GM23338 (cell line): ENCODE data around the gene MAST4. TPM values are rescaled to one million over a fixed set of nuclear protein-coding genes. Genes with fewer than 3 reads are reported as not detected.

Experiments
- ATAC-seq: fragments of 200-7000 bp; cut with Tn5 transposase; 3 replicates; pipeline ENCODE4 v1.9.1; 2020
- DNase-seq: peaks from one replicate; pipeline ENCODE4 v3.0.0-alpha.2; 2015; ENCODE audit warnings: low spot score
- H2AFZ ChIP-seq: fragments of 200-600 bp; sonication (generic); 2 replicates; pipeline ENCODE4 v1.8.0; 2016; ENCODE audit warnings: antibody characterized with exemption, mild to moderate bottlenecking, moderate library complexity
- H3F3A ChIP-seq: fragments of 200-600 bp; sonication (generic); replicated peaks from 2 replicates; pipeline ENCODE4 v1.8.0; 2017; ENCODE audit warnings: antibody characterized with exemption, mixed run types, low read depth
- H3K27ac ChIP-seq: fragments of 200-600 bp; sonication (generic); 2 replicates; pipeline ENCODE4 v1.6.1; 2016; ENCODE audit warnings: low read depth
- H3K27me3 ChIP-seq: fragments of 200-600 bp; sonication (generic); 2 replicates; pipeline ENCODE4 v1.8.0; 2016; ENCODE audit warnings: mild to moderate bottlenecking, mixed run types, moderate library complexity; ENCODE audit not compliant: insufficient read depth
- H3K36me3 ChIP-seq: fragments of 200-600 bp; sonication (generic); 2 replicates; pipeline ENCODE4 v1.8.0; 2016; ENCODE audit warnings: mild to moderate bottlenecking; ENCODE audit not compliant: insufficient read depth
- H3K4me1 ChIP-seq: fragments of 200-600 bp; sonication (generic); 2 replicates; pipeline ENCODE4 v1.8.0; 2016; ENCODE audit warnings: mild to moderate bottlenecking, moderate library complexity; ENCODE audit not compliant: insufficient read depth
- H3K4me2 ChIP-seq: fragments of 200-600 bp; sonication (generic); 2 replicates; pipeline ENCODE4 v1.7.1; 2017; ENCODE audit warnings: mixed run types
- H3K4me3 ChIP-seq: fragments of 200-600 bp; sonication (generic); 2 replicates; pipeline ENCODE4 v1.6.1; 2016; ENCODE audit warnings: mixed run types
- H3K79me2 ChIP-seq: fragments of 200-600 bp; sonication (generic); replicated peaks from 2 replicates; pipeline ENCODE4 v1.8.0; 2017; ENCODE audit warnings: mild to moderate bottlenecking; ENCODE audit not compliant: insufficient read depth
- H3K9me2 ChIP-seq: fragments of 200-600 bp; sonication (generic); 2 replicates; pipeline ENCODE4 v1.8.0; 2017; ENCODE audit not compliant: insufficient read depth
- H4K20me1 ChIP-seq: fragments of 200-600 bp; sonication (generic); replicated peaks from 2 replicates; pipeline ENCODE4 v1.8.0; 2017; ENCODE audit warnings: mild to moderate bottlenecking; ENCODE audit not compliant: insufficient read depth
- H3K27ac Mint-ChIP-seq: 2 replicates; pipeline ENCODE4 v1.8.0; 2020; ENCODE audit warnings: inconsistent platforms, mild to moderate bottlenecking, moderate library complexity, mixed read lengths
- H3K27me3 Mint-ChIP-seq: 3 replicates; pipeline ENCODE4 v1.8.0; 2022; ENCODE audit warnings: low read depth, mild to moderate bottlenecking, moderate library complexity, mixed read lengths, inconsistent platforms; ENCODE audit not compliant: insufficient read depth, poor library complexity
- H3K36me3 Mint-ChIP-seq: 3 replicates; pipeline ENCODE4 v1.8.0; 2021; ENCODE audit warnings: low read depth, mild to moderate bottlenecking, inconsistent platforms, moderate library complexity, mixed read lengths
- H3K4me1 Mint-ChIP-seq: 3 replicates; pipeline ENCODE4 v1.8.0; 2020; ENCODE audit warnings: mild to moderate bottlenecking, inconsistent platforms, mixed read lengths
- H3K4me3 Mint-ChIP-seq: 3 replicates; pipeline ENCODE4 v1.8.0; 2021; ENCODE audit warnings: moderate library complexity, mild to moderate bottlenecking, inconsistent platforms, mixed read lengths
- H3K9me3 Mint-ChIP-seq: 3 replicates; pipeline ENCODE4 v1.8.0; 2020; ENCODE audit warnings: moderate library complexity, mild to moderate bottlenecking, inconsistent platforms, mixed read lengths
- CREB1 ChIP-seq: fragments of 250-450 bp; sonication (Bioruptor Pico); IDR thresholded peaks from 2 replicates; pipeline ENCODE4 v1.5.0; 2020; ENCODE audit warnings: low read depth, mild to moderate bottlenecking, moderate library complexity
- CTCF ChIP-seq, 2 experiments: fragments of 200-600 bp in 1 of 2; sonication (generic) in 1 of 2; conservative IDR thresholded peaks; 2 replicates each; pipeline versions ENCODE4 v1.5.1 to v1.6.1; 2016 to 2017; ENCODE audit warnings: antibody characterized with exemption in 2 of 2, low read depth in 2 of 2, mild to moderate bottlenecking in 2 of 2, moderate library complexity in 1 of 2
- ETS1 ChIP-seq: IDR thresholded peaks from 2 replicates; pipeline ENCODE4 v1.6.1; 2016; ENCODE audit warnings: antibody characterized with exemption
- EZH2 ChIP-seq: fragments of 200-600 bp; sonication (generic); IDR thresholded peaks from one replicate; pipeline ENCODE4 v1.8.0; 2017; ENCODE audit warnings: antibody characterized with exemption, mild to moderate bottlenecking, low read depth; ENCODE audit not compliant: unreplicated experiment
- JUNB ChIP-seq: IDR thresholded peaks from one replicate; pipeline ENCODE4 v1.6.1; 2016; ENCODE audit warnings: antibody characterized with exemption; ENCODE audit not compliant: unreplicated experiment
- NANOG ChIP-seq: IDR thresholded peaks from 2 replicates; pipeline ENCODE4 v1.6.1; 2016; ENCODE audit warnings: antibody characterized with exemption, borderline replicate concordance
- polyA plus RNA-seq: library from polyadenylated mRNA; unstranded; fragments of >200 nt; fragmentation: Nextera tagmentation; extraction: Ambion mirVana; gene quantifications from 2 replicates; pipeline ENCODE4 v1.2.1, GENCODE V29; 2016
- total RNA-seq: library from RNA; depleted of rRNA; stranded (reverse); fragments of >200 nt; shearing (Covaris generic); gene quantifications from 2 replicates; pipeline ENCODE4 v1.2.3, GENCODE V29; 2014

Gene MAST4
- total and polyA plus RNA-seq, 2 experiments from 2014 or later = 3.6 to 8.5 TPM

GRCh38 chr5:66802941-66803340, 206.7 kb downstream of the MAST4 start (continued):
- TF ChIP-seq EZH2 = no peak

GRCh38 chr5:66805514-66806430, 209.6 kb downstream of the MAST4 start:
- no peaks in the 10 kb centered on the region for H3K79me2 ChIP-seq
- no peaks in the 10 kb centered on the region for H3K27me3 ChIP-seq
- H3K36me3 Mint-ChIP-seq = no peaks in the 10 kb centered on the region
- H3K4me3 ChIP-seq = no peak overlapping the region
- no peaks in the 10 kb centered on the region for H3K9me2 ChIP-seq
- H3K27me3 Mint-ChIP-seq = peaks cover 2% of the 10 kb centered on the region
- H4K20me1 ChIP-seq = no peaks in the 10 kb centered on the region
- H3K9me3 Mint-ChIP-seq = no peaks in the 10 kb centered on the region
- no peak overlapping the region for H3K4me3 Mint-ChIP-seq
- no peaks in the 10 kb centered on the region for H3K4me1 ChIP-seq
- no peak overlapping the region for H2AFZ ChIP-seq
- ATAC-seq = no peak
- H3K27ac ChIP-seq = no peak overlapping the region
- no peak overlapping the region for H3K27ac Mint-ChIP-seq
- peaks cover 5% of the 10 kb centered on the region; the same call in 2 of the 3 replicates for H3K4me1 Mint-ChIP-seq
- H3K36me3 ChIP-seq = no peaks in the 10 kb centered on the region
- no peak for DNase-seq
- no peak overlapping the region for H3K4me2 ChIP-seq
- no peaks in the 10 kb centered on the region for H3F3A ChIP-seq
- no peak for TF ChIP-seq CREB1
- TF ChIP-seq ETS1 = no peak
- no peak for TF ChIP-seq JUNB
- TF ChIP-seq CTCF (conservative IDR thresholded peaks at IDR 0.05; ENCODE audit: low read depth in 2 of 2) = no peak
- TF ChIP-seq NANOG = no peak

GRCh38 chr5:66807743-66808142, 211.6 kb downstream of the MAST4 start:
- no peak overlapping the region for H3K4me3 Mint-ChIP-seq
- no peak overlapping the region for H3K4me2 ChIP-seq
- no peaks in the 10 kb centered on the region for H3K79me2 ChIP-seq
- H3K36me3 ChIP-seq = no peaks in the 10 kb centered on the region
- no peak overlapping the region for H3K27ac Mint-ChIP-seq
- no peaks in the 10 kb centered on the region for H3K27me3 ChIP-seq
- H3K9me3 Mint-ChIP-seq = no peaks in the 10 kb centered on the region
- DNase-seq (peak; percentile 28), ATAC-seq (no peak; the same call in 2 of the 3 replicates)
- no peak overlapping the region for H3K4me3 ChIP-seq
- no peaks in the 10 kb centered on the region for H3K9me2 ChIP-seq
- H2AFZ ChIP-seq = no peak overlapping the region
- H4K20me1 ChIP-seq = no peaks in the 10 kb centered on the region
- peaks cover 9% of the 10 kb centered on the region; the same call in 2 of the 3 replicates for H3K4me1 Mint-ChIP-seq
- no peaks in the 10 kb centered on the region for H3F3A ChIP-seq
- peaks cover 4% of the 10 kb centered on the region; the same call in 1 of the 2 replicates for H3K4me1 ChIP-seq
- H3K27ac ChIP-seq = no peak overlapping the region
- H3K36me3 Mint-ChIP-seq = no peaks in the 10 kb centered on the region
- peaks cover 2% of the 10 kb centered on the region for H3K27me3 Mint-ChIP-seq
- peak in 1 of 2 experiments; percentile 72; a peak in 3 of 4 replicates for TF ChIP-seq CTCF (conservative IDR thresholded peaks at IDR 0.05; ENCODE audit: low read depth in 2 of 2)
